DOHH2 (cell line): ENCODE results near the gene TNS1.

Source experiments
- H3F3A ChIP-seq: fragments of 200-600 bp; sonication (generic), shearing (Covaris generic); 2 replicates; pipeline ENCODE4 v1.6.0; 2016; ENCODE audit warnings: antibody characterized with exemption, mild to moderate bottlenecking; ENCODE audit not compliant: control insufficient read depth, insufficient read depth
- H3K27ac ChIP-seq: fragments of 200-600 bp; sonication (generic); 2 replicates; pipeline ENCODE4 v1.5.1; 2014; ENCODE audit warnings: low read depth, mild to moderate bottlenecking, low read length, moderate library complexity
- H3K27me3 ChIP-seq: fragments of 200-600 bp; sonication (generic); 2 replicates; pipeline ENCODE4 v1.6.1; 2014; ENCODE audit warnings: mild to moderate bottlenecking, low read length, mixed read lengths; ENCODE audit not compliant: control insufficient read depth
- H3K36me3 ChIP-seq: fragments of 200-600 bp; sonication (generic); 2 replicates; pipeline ENCODE4 v1.6.1; 2014; ENCODE audit warnings: mild to moderate bottlenecking, low read length, moderate library complexity, mixed read lengths; ENCODE audit not compliant: control insufficient read depth
- H3K4me1 ChIP-seq: fragments of 200-600 bp; sonication (generic); 2 replicates; pipeline ENCODE4 v1.6.1; 2014; ENCODE audit warnings: mild to moderate bottlenecking, low read length, mixed read lengths; ENCODE audit not compliant: control insufficient read depth
- H3K4me2 ChIP-seq: fragments of 200-600 bp; sonication (generic); 2 replicates; pipeline ENCODE4 v1.6.0; 2014; ENCODE audit warnings: mild to moderate bottlenecking, low read length, moderate library complexity
- H3K4me3 ChIP-seq: fragments of 200-600 bp; sonication (generic); 2 replicates; pipeline ENCODE4 v1.5.1; 2014; ENCODE audit warnings: mild to moderate bottlenecking, low read length, mixed read lengths
- H3K79me2 ChIP-seq: fragments of 200-600 bp; sonication (generic); 2 replicates; pipeline ENCODE4 v1.6.1; 2014; ENCODE audit warnings: mild to moderate bottlenecking, low read length, mixed read lengths; ENCODE audit not compliant: control insufficient read depth
- H3K9me2 ChIP-seq: fragments of 200-600 bp; sonication (generic); replicated peaks from 2 replicates; pipeline ENCODE4 v1.6.1; 2014; ENCODE audit warnings: mild to moderate bottlenecking, low read length, mixed read lengths; ENCODE audit not compliant: control insufficient read depth
- H3K9me3 ChIP-seq: fragments of 200-600 bp; sonication (generic); 2 replicates; pipeline ENCODE4 v1.6.1; 2014; ENCODE audit warnings: antibody characterized with exemption, low read length, mixed read lengths; ENCODE audit not compliant: control insufficient read depth, insufficient read depth
- H4K20me1 ChIP-seq: fragments of 200-600 bp; sonication (generic); 2 replicates; pipeline ENCODE4 v1.6.0; 2014; ENCODE audit warnings: low read depth, mild to moderate bottlenecking, antibody characterized with exemption, low read length, moderate library complexity; ENCODE audit not compliant: control insufficient read depth, insufficient read depth
- CTCF ChIP-seq: fragments of 200-600 bp; sonication (generic); IDR thresholded peaks from one replicate; pipeline ENCODE4 v1.5.1; 2014; ENCODE audit warnings: antibody characterized with exemption, mild to moderate bottlenecking, low read depth, low read length; ENCODE audit not compliant: poor library complexity, severe bottlenecking
- EZH2phosphoT487 ChIP-seq: fragments of 200-600 bp; sonication (generic); IDR thresholded peaks from 2 replicates; pipeline ENCODE4 v1.6.1; 2017; ENCODE audit warnings: borderline replicate concordance, mild to moderate bottlenecking, antibody characterized with exemption, low read length, moderate library complexity, mixed read lengths

TNS1 gene

GRCh38 chr2:217797165-217797564, 205.6 kb downstream of the TNS1 start:
- no peak for TF ChIP-seq CTCF
- TF ChIP-seq EZH2phosphoT487 = no peak
- H3K9me3 ChIP-seq = no peaks in the 10 kb centered on the region
- H3K36me3 ChIP-seq = no peaks in the 10 kb centered on the region
- no peak overlapping the region for H3K4me3 ChIP-seq
- H3K4me1 ChIP-seq = peaks cover 10% of the 10 kb centered on the region
- H4K20me1 ChIP-seq = no peaks in the 10 kb centered on the region
- H3F3A ChIP-seq = no peaks in the 10 kb centered on the region
- no peak overlapping the region for H3K27ac ChIP-seq
- no peak overlapping the region for H3K4me2 ChIP-seq
- no peaks in the 10 kb centered on the region for H3K27me3 ChIP-seq
- H3K9me2 ChIP-seq = no peaks in the 10 kb centered on the region
- no peaks in the 10 kb centered on the region for H3K79me2 ChIP-seq

- H4K20me1 ChIP-seq = no peaks in the 10 kb centered on the region
- no peaks in the 10 kb centered on the region for H3K79me2 ChIP-seq
- no peak overlapping the region for H3K4me3 ChIP-seq
- peaks cover 10% of the 10 kb centered on the region for H3K4me1 ChIP-seq
- no peaks in the 10 kb centered on the region for H3K9me3 ChIP-seq
- H3K36me3 ChIP-seq = no peaks in the 10 kb centered on the region
- TF ChIP-seq CTCF (no peak), EZH2phosphoT487 (no peak)
- H3F3A ChIP-seq = no peaks in the 10 kb centered on the region
- H3K27ac ChIP-seq = no peak overlapping the region
- no peaks in the 10 kb centered on the region for H3K9me2 ChIP-seq
- no peak overlapping the region for H3K4me2 ChIP-seq
- no peaks in the 10 kb centered on the region for H3K27me3 ChIP-seq
These were observed 206.9 kb downstream of the TNS1 start for GRCh38 chr2:217795706-217796465.

GRCh38 chr2:217795067-217795466, 207.7 kb downstream of the TNS1 start:
- TF ChIP-seq EZH2phosphoT487 (no peak), CTCF (no peak)
- Histone ChIP-seq H3K9me2 (no peaks in the 10 kb centered on the region), H3F3A (no peaks in the 10 kb centered on the region), H3K9me3 (no peaks in the 10 kb centered on the region), H4K20me1 (no peaks in the 10 kb centered on the region), H3K27ac (no peak overlapping the region), H3K4me2 (no peak overlapping the region), H3K79me2 (no peaks in the 10 kb centered on the region), H3K4me1 (peaks cover 10% of the 10 kb centered on the region), H3K4me3 (no peak overlapping the region), H3K36me3 (no peaks in the 10 kb centered on the region), H3K27me3 (no peaks in the 10 kb centered on the region)
